GM23338 (cell line): ENCODE measurements around the gene PDE12. TPM values are rescaled to one million over a fixed set of nuclear protein-coding genes. Genes with fewer than 3 reads are reported as not detected.
"Not testable (repeated sequence)": the region's sequence is repeated elsewhere in the genome, so short reads cannot be mapped to it uniquely, and the experiment has no call there.

Experiments used
- ATAC-seq: fragments of 200-7000 bp; cut with Tn5 transposase; 3 replicates; pipeline ENCODE4 v1.9.1; 2020
- DNase-seq: peaks from one replicate; pipeline ENCODE4 v3.0.0-alpha.2; 2015; ENCODE audit warnings: low spot score
- H2AFZ ChIP-seq: fragments of 200-600 bp; sonication (generic); 2 replicates; pipeline ENCODE4 v1.8.0; 2016; ENCODE audit warnings: antibody characterized with exemption, mild to moderate bottlenecking, moderate library complexity
- H3F3A ChIP-seq: fragments of 200-600 bp; sonication (generic); replicated peaks from 2 replicates; pipeline ENCODE4 v1.8.0; 2017; ENCODE audit warnings: antibody characterized with exemption, mixed run types, low read depth
- H3K27ac ChIP-seq: fragments of 200-600 bp; sonication (generic); 2 replicates; pipeline ENCODE4 v1.6.1; 2016; ENCODE audit warnings: low read depth
- H3K27me3 ChIP-seq: fragments of 200-600 bp; sonication (generic); 2 replicates; pipeline ENCODE4 v1.8.0; 2016; ENCODE audit warnings: mild to moderate bottlenecking, mixed run types, moderate library complexity; ENCODE audit not compliant: insufficient read depth
- H3K36me3 ChIP-seq: fragments of 200-600 bp; sonication (generic); 2 replicates; pipeline ENCODE4 v1.8.0; 2016; ENCODE audit warnings: mild to moderate bottlenecking; ENCODE audit not compliant: insufficient read depth
- H3K4me1 ChIP-seq: fragments of 200-600 bp; sonication (generic); 2 replicates; pipeline ENCODE4 v1.8.0; 2016; ENCODE audit warnings: mild to moderate bottlenecking, moderate library complexity; ENCODE audit not compliant: insufficient read depth
- H3K4me2 ChIP-seq: fragments of 200-600 bp; sonication (generic); 2 replicates; pipeline ENCODE4 v1.7.1; 2017; ENCODE audit warnings: mixed run types
- H3K4me3 ChIP-seq: fragments of 200-600 bp; sonication (generic); 2 replicates; pipeline ENCODE4 v1.6.1; 2016; ENCODE audit warnings: mixed run types
- H3K79me2 ChIP-seq: fragments of 200-600 bp; sonication (generic); replicated peaks from 2 replicates; pipeline ENCODE4 v1.8.0; 2017; ENCODE audit warnings: mild to moderate bottlenecking; ENCODE audit not compliant: insufficient read depth
- H3K9me2 ChIP-seq: fragments of 200-600 bp; sonication (generic); 2 replicates; pipeline ENCODE4 v1.8.0; 2017; ENCODE audit not compliant: insufficient read depth
- H4K20me1 ChIP-seq: fragments of 200-600 bp; sonication (generic); replicated peaks from 2 replicates; pipeline ENCODE4 v1.8.0; 2017; ENCODE audit warnings: mild to moderate bottlenecking; ENCODE audit not compliant: insufficient read depth
- H3K27ac Mint-ChIP-seq: 2 replicates; pipeline ENCODE4 v1.8.0; 2020; ENCODE audit warnings: inconsistent platforms, mild to moderate bottlenecking, moderate library complexity, mixed read lengths
- H3K27me3 Mint-ChIP-seq: 3 replicates; pipeline ENCODE4 v1.8.0; 2022; ENCODE audit warnings: low read depth, mild to moderate bottlenecking, moderate library complexity, mixed read lengths, inconsistent platforms; ENCODE audit not compliant: insufficient read depth, poor library complexity
- H3K36me3 Mint-ChIP-seq: 3 replicates; pipeline ENCODE4 v1.8.0; 2021; ENCODE audit warnings: low read depth, mild to moderate bottlenecking, inconsistent platforms, moderate library complexity, mixed read lengths
- H3K4me1 Mint-ChIP-seq: 3 replicates; pipeline ENCODE4 v1.8.0; 2020; ENCODE audit warnings: mild to moderate bottlenecking, inconsistent platforms, mixed read lengths
- H3K4me3 Mint-ChIP-seq: 3 replicates; pipeline ENCODE4 v1.8.0; 2021; ENCODE audit warnings: moderate library complexity, mild to moderate bottlenecking, inconsistent platforms, mixed read lengths
- H3K9me3 Mint-ChIP-seq: 3 replicates; pipeline ENCODE4 v1.8.0; 2020; ENCODE audit warnings: moderate library complexity, mild to moderate bottlenecking, inconsistent platforms, mixed read lengths
- CREB1 ChIP-seq: fragments of 250-450 bp; sonication (Bioruptor Pico); IDR thresholded peaks from 2 replicates; pipeline ENCODE4 v1.5.0; 2020; ENCODE audit warnings: low read depth, mild to moderate bottlenecking, moderate library complexity
- ETS1 ChIP-seq: IDR thresholded peaks from 2 replicates; pipeline ENCODE4 v1.6.1; 2016; ENCODE audit warnings: antibody characterized with exemption
- EZH2 ChIP-seq: fragments of 200-600 bp; sonication (generic); IDR thresholded peaks from one replicate; pipeline ENCODE4 v1.8.0; 2017; ENCODE audit warnings: antibody characterized with exemption, mild to moderate bottlenecking, low read depth; ENCODE audit not compliant: unreplicated experiment
- JUNB ChIP-seq: IDR thresholded peaks from one replicate; pipeline ENCODE4 v1.6.1; 2016; ENCODE audit warnings: antibody characterized with exemption; ENCODE audit not compliant: unreplicated experiment
- POLR2AphosphoS5 ChIP-seq: IDR thresholded peaks from 2 replicates; pipeline ENCODE4 v1.6.1; 2016; ENCODE audit warnings: antibody characterized with exemption, low read depth
- REST ChIP-seq: IDR thresholded peaks from one replicate; pipeline ENCODE4 v1.6.1; 2018; ENCODE audit warnings: antibody characterized with exemption; ENCODE audit not compliant: unreplicated experiment
- STAT1 ChIP-seq: IDR thresholded peaks from one replicate; pipeline ENCODE4 v1.6.1; 2016; ENCODE audit warnings: antibody characterized with exemption; ENCODE audit not compliant: unreplicated experiment
- ZNF331 ChIP-seq: fragments of 250-450 bp; sonication (Bioruptor Pico); IDR thresholded peaks from 2 replicates; pipeline ENCODE4 v1.5.0; 2020; ENCODE audit warnings: low read depth, mild to moderate bottlenecking, moderate library complexity
- polyA plus RNA-seq: library from polyadenylated mRNA; unstranded; fragments of >200 nt; fragmentation: Nextera tagmentation; extraction: Ambion mirVana; gene quantifications from 2 replicates; pipeline ENCODE4 v1.2.1, GENCODE V29; 2016
- total RNA-seq: library from RNA; depleted of rRNA; stranded (reverse); fragments of >200 nt; shearing (Covaris generic); gene quantifications from 2 replicates; pipeline ENCODE4 v1.2.3, GENCODE V29; 2014

Gene PDE12
- total and polyA plus RNA-seq, 2 experiments from 2014 or later, result 5.0 to 14.3 TPM

- ATAC-seq, result no peak
- Mint-ChIP-seq H3K36me3 (peaks cover 47% of the 10 kb centered on the region), H3K27ac (no peak overlapping the region), H3K9me3 (peaks cover 46% of the 10 kb centered on the region), H3K27me3 (peaks cover 3% of the 10 kb centered on the region), H3K4me1 (no peaks in the 10 kb centered on the region), H3K4me3 (no peak overlapping the region)
- Histone ChIP-seq H3K27me3 (no peaks in the 10 kb centered on the region), H3K4me3 (no peak overlapping the region), H3F3A (no peaks in the 10 kb centered on the region), H4K20me1 (no peaks in the 10 kb centered on the region), H3K4me2 (no peak overlapping the region), H3K79me2 (no peaks in the 10 kb centered on the region), H3K27ac (no peak overlapping the region), H3K4me1 (no peaks in the 10 kb centered on the region), H3K9me2 (0 out of 2 replicates have a peak, but pooled peaks cover 3% of the 10 kb centered on the region), H3K36me3 (no peaks in the 10 kb centered on the region; the same call in 1 of the 2 replicates), H2AFZ (no peak overlapping the region)
- no peak for TF ChIP-seq CREB1 (CRISPR knock-in tag)
- TF ChIP-seq ZNF331, result no peak
- TF ChIP-seq EZH2, result no peak
- no peak for TF ChIP-seq JUNB
- no peak for TF ChIP-seq ETS1
- TF ChIP-seq STAT1, result no peak
- no peak for DNase-seq
Observed at GRCh38 chr3:57604971-57605370, 48.9 kb downstream of the PDE12 start.

GRCh38 chr3:57605683-57606082 is 49.6 kb downstream of the PDE12 start:
- H3K9me2 ChIP-seq, result 0 out of 2 replicates have a peak, but pooled peaks cover 3% of the 10 kb centered on the region
- no peak overlapping the region for H3K27ac ChIP-seq
- H3K27me3 Mint-ChIP-seq, result peaks cover 3% of the 10 kb centered on the region
- no peaks in the 10 kb centered on the region; the same call in 1 of the 2 replicates for H3K36me3 ChIP-seq
- H3F3A ChIP-seq, result no peaks in the 10 kb centered on the region
- no peaks in the 10 kb centered on the region for H3K27me3 ChIP-seq
- H3K4me3 ChIP-seq, result no peak overlapping the region
- no peak overlapping the region for H3K4me3 Mint-ChIP-seq
- ATAC-seq, result no peak
- no peak for DNase-seq
- H3K4me1 Mint-ChIP-seq, result no peaks in the 10 kb centered on the region
- no peaks in the 10 kb centered on the region for H3K79me2 ChIP-seq
- H3K4me2 ChIP-seq, result no peak overlapping the region
- no peaks in the 10 kb centered on the region for H3K4me1 ChIP-seq
- no peak overlapping the region for H3K27ac Mint-ChIP-seq
- H4K20me1 ChIP-seq, result no peaks in the 10 kb centered on the region
- H2AFZ ChIP-seq, result no peak overlapping the region
- peaks cover 54% of the 10 kb centered on the region for H3K36me3 Mint-ChIP-seq
- no peak for TF ChIP-seq REST
- no peak for TF ChIP-seq POLR2AphosphoS5
- no peak for TF ChIP-seq EZH2
- TF ChIP-seq JUNB, result no peak
- H3K9me3 Mint-ChIP-seq, result peaks cover 53% of the 10 kb centered on the region

- H3F3A ChIP-seq, H3K4me1 ChIP-seq, H3K79me2 ChIP-seq, H3K4me2 ChIP-seq, H3K4me3 Mint-ChIP-seq, H3K27ac ChIP-seq, H3K27me3 Mint-ChIP-seq, H3K9me2 ChIP-seq, H3K27me3 ChIP-seq, ATAC-seq, H4K20me1 ChIP-seq, H3K27ac Mint-ChIP-seq, H3K36me3 ChIP-seq, DNase-seq, H3K4me3 ChIP-seq, H2AFZ ChIP-seq, H3K4me1 Mint-ChIP-seq: not testable (repeated sequence)
- Mint-ChIP-seq H3K36me3 (peaks cover 34% of the 10 kb centered on the region), H3K9me3 (peaks cover 44% of the 10 kb centered on the region)
Observed at GRCh38 chr3:57611870-57612269, 55.8 kb downstream of the PDE12 start.
